AG04449 (cell line): ENCODE measurements around the gene PIGU.

ENCODE experiments used
- CTCF ChIA-PET: fragments of 350-600 bp; formaldehyde crosslinking; extraction: SDS; loops from one replicate; lab custom pipeline; 2021; ENCODE audit warnings: antibody characterized with exemption; lab: Yijun Ruan, JAX
- POLR2A ChIA-PET: fragments of 400-600, 350-600 bp; formaldehyde crosslinking; extraction: SDS; loops from one replicate; lab custom pipeline; 2020; ENCODE audit warnings: antibody characterized with exemption, inconsistent platforms; lab: Yijun Ruan, JAX
- DNase-seq: peaks from one replicate; pipeline ENCODE4 v3.0.0-alpha.2; 2010; ENCODE audit warnings: low read depth, low spot score
- H3K4me3 ChIP-seq: 2 replicates; pipeline ENCODE4 v1.5.1; 2011; ENCODE audit warnings: low read depth, mild to moderate bottlenecking, control low read depth, low read length
- TF ChIP-seq, protein P1 (sequence below): IDR thresholded peaks from one replicate; pipeline ENCODE4 v1.5.1; 2011; ENCODE audit warnings: mild to moderate bottlenecking, moderate library complexity, low read length, control low read depth, inconsistent platforms; ENCODE audit not compliant: insufficient read depth; ENCODE audit errors: missing control alignments

PIGU gene

DNA sequence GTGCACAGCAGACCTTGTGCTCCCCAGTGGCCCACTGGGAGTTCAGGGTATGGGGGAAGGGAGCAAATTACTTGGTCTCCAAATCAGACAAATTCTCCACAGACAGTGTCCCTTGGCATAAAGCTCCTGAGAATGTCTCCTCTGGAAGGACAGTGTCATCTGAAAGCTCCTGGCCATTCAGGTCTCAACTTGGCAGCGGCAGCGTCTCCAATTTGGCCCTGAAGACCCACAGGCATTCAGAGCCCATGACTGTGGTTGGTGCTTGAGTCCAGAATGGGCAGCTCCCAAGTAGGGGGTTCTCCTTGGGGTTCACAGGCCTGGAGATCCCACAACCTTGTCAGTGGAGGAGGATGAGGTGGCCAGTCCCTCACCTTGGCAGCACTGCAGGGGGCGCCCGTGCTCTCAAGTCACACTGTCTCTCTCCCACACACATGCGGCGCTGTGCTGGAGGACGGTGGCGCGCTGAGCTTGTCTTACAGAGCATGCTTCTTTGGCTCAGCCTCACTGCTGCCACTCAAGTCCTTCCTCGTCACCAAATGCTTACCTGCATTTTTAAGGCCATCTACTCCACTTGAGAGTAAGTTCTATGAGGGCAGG, 140.0 kb downstream of the PIGU start:
- ChIA-PET CTCF (interaction anchor here (0.5 to 3.4 kb wide), 10 partner anchors 9 to 240 kb away, joined by 3 to 25 read pairs (median 4); partner anchors contain the start of gene MAP1LC3A), POLR2A (no interaction called here)
- TF ChIP-seq, protein P1, sequence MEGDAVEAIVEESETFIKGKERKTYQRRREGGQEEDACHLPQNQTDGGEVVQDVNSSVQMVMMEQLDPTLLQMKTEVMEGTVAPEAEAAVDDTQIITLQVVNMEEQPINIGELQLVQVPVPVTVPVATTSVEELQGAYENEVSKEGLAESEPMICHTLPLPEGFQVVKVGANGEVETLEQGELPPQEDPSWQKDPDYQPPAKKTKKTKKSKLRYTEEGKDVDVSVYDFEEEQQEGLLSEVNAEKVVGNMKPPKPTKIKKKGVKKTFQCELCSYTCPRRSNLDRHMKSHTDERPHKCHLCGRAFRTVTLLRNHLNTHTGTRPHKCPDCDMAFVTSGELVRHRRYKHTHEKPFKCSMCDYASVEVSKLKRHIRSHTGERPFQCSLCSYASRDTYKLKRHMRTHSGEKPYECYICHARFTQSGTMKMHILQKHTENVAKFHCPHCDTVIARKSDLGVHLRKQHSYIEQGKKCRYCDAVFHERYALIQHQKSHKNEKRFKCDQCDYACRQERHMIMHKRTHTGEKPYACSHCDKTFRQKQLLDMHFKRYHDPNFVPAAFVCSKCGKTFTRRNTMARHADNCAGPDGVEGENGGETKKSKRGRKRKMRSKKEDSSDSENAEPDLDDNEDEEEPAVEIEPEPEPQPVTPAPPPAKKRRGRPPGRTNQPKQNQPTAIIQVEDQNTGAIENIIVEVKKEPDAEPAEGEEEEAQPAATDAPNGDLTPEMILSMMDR: peak; percentile 55
- no peak overlapping the region for H3K4me3 ChIP-seq
- DNase-seq: no peak

DNA sequence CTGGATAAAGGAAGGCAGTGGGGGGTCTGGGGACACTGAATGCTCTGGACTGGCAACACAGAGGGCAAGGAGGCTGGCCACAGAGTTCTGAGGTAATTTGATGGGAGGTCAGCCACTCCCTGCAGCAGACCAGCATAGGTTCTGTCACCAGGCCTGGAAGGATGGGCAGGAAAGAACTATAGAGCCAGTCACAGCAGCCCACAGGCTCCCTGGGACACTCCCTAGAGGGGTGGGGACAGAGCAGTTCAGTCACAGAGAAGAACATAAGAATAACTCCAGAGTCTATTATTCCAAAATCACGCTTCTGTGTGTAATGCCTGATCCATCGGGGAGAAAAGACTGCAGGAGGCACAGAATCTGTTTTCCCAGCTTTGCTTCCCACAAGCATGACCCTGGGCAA, 141.0 kb downstream of the PIGU start:
- DNase-seq: no peak
- H3K4me3 ChIP-seq: no peak overlapping the region
- TF ChIP-seq, protein P1: no peak
- ChIA-PET CTCF (interaction anchor here (0.8 to 1.7 kb wide), 4 partner anchors 22 to 225 kb away, joined by 3 to 11 read pairs (median 3); no protein-coding TSS in a partner anchor), POLR2A (no interaction called here)

DNA sequence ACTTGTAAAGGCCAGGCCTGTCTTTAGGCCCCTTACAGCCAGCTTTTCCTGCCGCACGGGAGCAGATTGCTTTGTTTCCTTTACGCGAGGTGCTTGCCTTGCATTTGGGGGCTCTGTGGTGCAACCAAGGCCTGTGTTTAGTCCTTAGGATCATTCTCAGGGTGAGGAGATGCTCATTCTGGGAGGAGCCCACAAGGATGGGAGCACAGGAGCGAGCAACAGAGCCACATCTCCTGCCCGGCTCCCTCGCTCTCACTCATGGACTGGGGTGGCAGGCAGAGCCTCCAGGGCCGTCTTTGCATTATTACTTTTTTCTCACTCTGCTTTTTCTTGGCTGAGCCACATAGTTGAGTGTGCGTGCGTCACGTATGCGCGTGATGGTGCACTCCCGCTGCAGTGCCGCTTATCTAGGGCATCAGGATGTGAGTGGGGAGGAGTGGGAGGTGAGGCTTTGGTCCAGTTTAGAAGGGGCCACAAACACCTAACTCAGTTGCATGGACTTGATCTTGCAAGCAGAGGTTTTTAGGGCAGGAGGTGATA, 141.5 kb downstream of the PIGU start:
- H3K4me3 ChIP-seq: no peak overlapping the region
- ChIA-PET POLR2A (no interaction called here), CTCF (interaction anchor here (0.8 to 1.7 kb wide), 4 partner anchors 172 to 343 kb away, joined by 3 to 11 read pairs (median 3); no protein-coding TSS in a partner anchor)
- TF ChIP-seq, protein P1: no peak
- no peak for DNase-seq

DNA sequence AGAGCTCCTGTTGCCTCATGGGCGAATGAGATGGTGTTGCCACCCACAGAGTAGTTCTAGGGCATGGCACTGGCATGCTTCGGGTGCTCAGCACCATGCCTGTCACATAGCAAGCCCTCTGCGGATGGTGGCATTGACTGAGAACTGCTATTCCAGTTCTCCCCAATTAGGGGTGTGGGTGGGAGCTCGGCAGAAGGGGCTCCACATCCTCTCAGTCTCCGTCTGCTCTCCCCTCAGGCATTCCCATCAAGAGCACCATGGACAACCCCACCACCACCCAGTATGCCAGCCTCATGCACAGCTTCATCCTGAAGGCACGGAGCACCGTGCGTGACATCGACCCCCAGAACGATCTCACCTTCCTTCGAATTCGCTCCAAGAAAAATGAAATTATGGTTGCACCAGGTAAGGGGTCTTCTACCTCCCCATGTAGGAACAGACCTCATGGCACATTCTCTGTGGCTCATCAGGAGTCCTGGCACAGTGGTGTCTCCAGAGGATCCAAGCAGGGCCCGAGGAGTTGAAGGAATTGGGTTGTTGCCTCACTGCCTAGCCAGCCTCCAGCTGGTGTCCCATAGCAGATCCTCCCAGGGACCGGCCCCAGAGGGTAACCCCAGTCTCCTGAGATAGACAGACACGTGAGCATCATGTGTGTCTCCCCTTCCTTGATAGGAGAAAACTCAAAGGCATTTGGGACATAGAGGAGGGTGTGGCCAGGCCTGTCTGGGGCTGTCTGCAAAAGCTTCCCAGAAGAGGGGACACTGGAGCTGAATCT, 142.3 kb downstream of the PIGU start:
- DNase-seq: no peak
- ChIA-PET POLR2A (no interaction called here), CTCF (interaction anchor here (0.8 to 1.5 kb wide), 6 partner anchors 10 to 343 kb away, joined by 3 to 5 read pairs (median 3); no protein-coding TSS in a partner anchor)
- TF ChIP-seq, protein P1: no peak
- no peak overlapping the region for H3K4me3 ChIP-seq

DNA sequence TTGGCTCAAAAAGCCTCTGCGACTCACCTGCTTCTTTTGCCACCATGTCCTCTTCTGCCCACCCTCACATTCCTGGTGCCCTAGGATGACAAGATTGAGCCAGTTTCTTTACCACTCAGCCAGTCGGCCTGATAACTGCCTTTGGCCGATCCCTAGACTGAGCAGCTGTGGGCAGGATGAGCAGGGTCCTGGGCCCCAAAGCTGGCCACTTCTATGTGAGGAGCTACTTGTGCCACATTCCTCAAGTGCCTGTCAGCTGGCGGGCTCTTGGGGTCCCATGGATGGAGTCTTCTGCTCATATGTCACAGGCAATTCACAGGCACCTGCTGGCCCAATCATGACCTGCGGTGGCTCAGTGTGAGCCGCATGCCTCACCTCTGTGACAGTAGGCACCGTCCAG, 144.1 kb downstream of the PIGU start:
- TF ChIP-seq, protein P1: no peak
- ChIA-PET POLR2A (no interaction called here), CTCF (interaction anchor here (0.9 to 2.6 kb wide), 2 partner anchors 15 to 220 kb away, joined by 3 to 22 read pairs; no protein-coding TSS in a partner anchor)
- H3K4me3 ChIP-seq: no peak overlapping the region
- no peak for DNase-seq

DNA sequence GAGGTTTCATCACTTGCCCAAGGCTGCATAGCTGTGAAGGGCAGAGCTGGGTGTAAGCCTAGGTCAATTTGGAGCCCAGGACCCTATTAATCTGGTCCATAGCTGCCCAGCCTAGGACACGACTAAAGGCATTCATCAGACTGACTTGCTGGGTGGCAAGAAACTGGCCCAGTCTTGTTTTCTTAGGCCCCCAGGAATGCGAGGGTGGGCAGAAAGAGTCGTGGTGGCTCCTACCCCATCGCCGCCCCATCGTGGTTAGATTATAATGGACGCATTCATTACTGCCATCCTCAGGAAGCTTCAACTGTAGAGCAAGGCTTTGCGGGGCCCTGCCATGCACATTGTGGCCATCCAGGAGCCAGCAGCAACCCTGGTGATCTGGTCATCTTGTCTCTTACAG, 144.6 kb downstream of the PIGU start:
- TF ChIP-seq, protein P1: no peak
- no peak overlapping the region for H3K4me3 ChIP-seq
- no peak for DNase-seq
- CTCF ChIA-PET: interaction anchor here (1.3 to 2.6 kb wide), 2 partner anchors 220 to 237 kb away, joined by 5 to 22 read pairs; no protein-coding TSS in a partner anchor
- POLR2A ChIA-PET: no interaction called here
